ENCODE data around the gene GPATCH1. TPM values are rescaled to one million over a fixed set of nuclear protein-coding genes. Genes with fewer than 3 reads are reported as not detected.

Gene GPATCH1
- total and polyA plus RNA-seq, 4 donors: 2.5 to 5.2 (median 3.6) TPM

- peak overlapping the region; percentile 72 to 87 for H3K27ac ChIP-seq (ENCODE audit: low read depth in 1 of 2, low read length in 2 of 2)
- WGBS: 7% methylated on average over 25 of the region's 25 CpGs
- DNase-seq (ENCODE audit: low spot score): no peak
- no peaks in the 10 kb centered on the region for H3K27me3 ChIP-seq (ENCODE audit: control insufficient read depth in 4 of 4, insufficient read depth in 4 of 4, low read length in 3 of 4)
- H3K4me3 ChIP-seq (ENCODE audit: low read depth in 1 of 3, low read length in 3 of 3): peak overlapping the region; percentile 55 to 82 (median 61)
- no peak for TF ChIP-seq JUND (IDR thresholded peaks at IDR 0.05)
- no peak for TF ChIP-seq HNF4G (IDR thresholded peaks at IDR 0.05)
- TF ChIP-seq EGR1 (IDR thresholded peaks at IDR 0.05; ENCODE audit: low read depth in 2 of 2): no peak
- peak in 1 of 2 donors; percentile 17 for TF ChIP-seq RXRA (IDR thresholded peaks at IDR 0.05)
- peak in 1 of 2 donors; percentile 19 for TF ChIP-seq HNF4A (conservative IDR thresholded peaks at IDR 0.05)
- no peak for TF ChIP-seq NR2F2 (IDR thresholded peaks at IDR 0.05)
- peaks cover 2 to 31% (median 24%) of the 10 kb centered on the region in 4 donors for H3K4me1 ChIP-seq (ENCODE audit: control insufficient read depth in 4 of 4, insufficient read depth in 4 of 4, low read length in 3 of 4)
- no peaks in the 10 kb centered on the region for H3K9me3 ChIP-seq (ENCODE audit: control insufficient read depth in 4 of 4, low read length in 3 of 4)
- H3K36me3 ChIP-seq (ENCODE audit: control insufficient read depth in 4 of 4, insufficient read depth in 3 of 4, low read depth in 1 of 4, low read length in 3 of 4): no peaks in the 10 kb centered on the region
- peak overlapping the region; percentile 57 to 70 for H3K9ac ChIP-seq (ENCODE audit: low read depth in 1 of 2, low read length in 2 of 2)
Measured at GRCh38 chr19:33175886-33176669, 95.1 kb downstream of the GPATCH1 start.

GRCh38 chr19:33176670-33177416 lies 95.9 kb downstream of the GPATCH1 start:
- TF ChIP-seq FOXA2 (IDR thresholded peaks at IDR 0.05): peak; percentile 34
- TF ChIP-seq CTCF (IDR thresholded peaks at IDR 0.05; ENCODE audit: low read depth, low read length, missing input control): no peak
- peak; percentile 71 for TF ChIP-seq SP1 (IDR thresholded peaks at IDR 0.05)
- peak; percentile 12 for TF ChIP-seq NR2F2 (IDR thresholded peaks at IDR 0.05)
- TF ChIP-seq HNF4A (conservative IDR thresholded peaks at IDR 0.05): peak in 1 of 2 donors; percentile 32
- TF ChIP-seq TAF1 (conservative IDR thresholded peaks at IDR 0.05): peak; percentile 54
- TF ChIP-seq MAX (IDR thresholded peaks at IDR 0.05): peak; percentile 93
- peak; percentile 16 to 25 for TF ChIP-seq RXRA (IDR thresholded peaks at IDR 0.05)
- TF ChIP-seq ATF3 (IDR thresholded peaks at IDR 0.05): peak; percentile 100
- peak; percentile 73 to 90 for TF ChIP-seq GABPA (IDR thresholded peaks at IDR 0.05 in 1 of 2, conservative IDR thresholded peaks at IDR 0.05 in 1 of 2)
- peak; percentile 39 for TF ChIP-seq FOXA1 (IDR thresholded peaks at IDR 0.05)
- TF ChIP-seq JUND (IDR thresholded peaks at IDR 0.05): no peak
- peak; percentile 81 for TF ChIP-seq YY1 (IDR thresholded peaks at IDR 0.05)
- TF ChIP-seq EGR1 (IDR thresholded peaks at IDR 0.05; ENCODE audit: low read depth in 2 of 2): peak; percentile 86 to 93
- no peak for TF ChIP-seq RAD21 (IDR thresholded peaks at IDR 0.05)
- peak; percentile 68 for TF ChIP-seq ZBTB33 (IDR thresholded peaks at IDR 0.05)
- no peak for TF ChIP-seq HNF4G (IDR thresholded peaks at IDR 0.05)
- TF ChIP-seq REST (IDR thresholded peaks at IDR 0.05): peak; percentile 90
- H3K9ac ChIP-seq (ENCODE audit: low read depth in 1 of 2, low read length in 2 of 2): peak overlapping the region; percentile 57 to 70
- H3K36me3 ChIP-seq (ENCODE audit: control insufficient read depth in 4 of 4, insufficient read depth in 3 of 4, low read depth in 1 of 4, low read length in 3 of 4): no peaks in the 10 kb centered on the region
- WGBS: under 1% methylated on average over 65 of the region's 65 CpGs
- no peaks in the 10 kb centered on the region for H3K27me3 ChIP-seq (ENCODE audit: control insufficient read depth in 4 of 4, insufficient read depth in 4 of 4, low read length in 3 of 4)
- peak; percentile 99 for DNase-seq (ENCODE audit: low spot score)
- peaks cover 2 to 31% (median 24%) of the 10 kb centered on the region in 4 donors for H3K4me1 ChIP-seq (ENCODE audit: control insufficient read depth in 4 of 4, insufficient read depth in 4 of 4, low read length in 3 of 4)
- no peaks in the 10 kb centered on the region for H3K9me3 ChIP-seq (ENCODE audit: control insufficient read depth in 4 of 4, low read length in 3 of 4)
- peak overlapping the region; percentile 72 to 87 for H3K27ac ChIP-seq (ENCODE audit: low read depth in 1 of 2, low read length in 2 of 2)
- peak overlapping the region; percentile 55 to 82 (median 61) for H3K4me3 ChIP-seq (ENCODE audit: low read depth in 1 of 3, low read length in 3 of 3)
